ENCODE data around the gene RNGTT.

RNGTT gene

DNA sequence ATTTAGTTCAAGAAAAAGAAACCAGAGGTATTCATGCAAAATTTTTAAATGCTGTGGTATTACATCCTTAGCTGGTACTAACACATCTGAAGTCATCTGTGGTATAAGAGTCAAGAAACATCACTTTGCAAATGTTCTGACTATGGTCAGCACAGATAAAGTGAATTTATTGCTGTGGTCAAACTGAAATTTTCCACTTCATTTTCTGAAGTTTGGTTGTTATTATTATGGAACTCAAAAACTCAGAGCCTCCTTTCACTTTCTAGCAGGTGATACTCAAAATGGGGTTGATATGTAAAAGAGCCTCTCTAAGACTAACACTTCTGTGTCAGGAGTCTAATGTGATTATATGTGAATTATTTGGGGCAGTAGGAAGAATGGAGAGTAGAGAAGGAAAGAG, 257.8 kb downstream of the RNGTT start:
- TF ChIP-seq, protein P1, sequence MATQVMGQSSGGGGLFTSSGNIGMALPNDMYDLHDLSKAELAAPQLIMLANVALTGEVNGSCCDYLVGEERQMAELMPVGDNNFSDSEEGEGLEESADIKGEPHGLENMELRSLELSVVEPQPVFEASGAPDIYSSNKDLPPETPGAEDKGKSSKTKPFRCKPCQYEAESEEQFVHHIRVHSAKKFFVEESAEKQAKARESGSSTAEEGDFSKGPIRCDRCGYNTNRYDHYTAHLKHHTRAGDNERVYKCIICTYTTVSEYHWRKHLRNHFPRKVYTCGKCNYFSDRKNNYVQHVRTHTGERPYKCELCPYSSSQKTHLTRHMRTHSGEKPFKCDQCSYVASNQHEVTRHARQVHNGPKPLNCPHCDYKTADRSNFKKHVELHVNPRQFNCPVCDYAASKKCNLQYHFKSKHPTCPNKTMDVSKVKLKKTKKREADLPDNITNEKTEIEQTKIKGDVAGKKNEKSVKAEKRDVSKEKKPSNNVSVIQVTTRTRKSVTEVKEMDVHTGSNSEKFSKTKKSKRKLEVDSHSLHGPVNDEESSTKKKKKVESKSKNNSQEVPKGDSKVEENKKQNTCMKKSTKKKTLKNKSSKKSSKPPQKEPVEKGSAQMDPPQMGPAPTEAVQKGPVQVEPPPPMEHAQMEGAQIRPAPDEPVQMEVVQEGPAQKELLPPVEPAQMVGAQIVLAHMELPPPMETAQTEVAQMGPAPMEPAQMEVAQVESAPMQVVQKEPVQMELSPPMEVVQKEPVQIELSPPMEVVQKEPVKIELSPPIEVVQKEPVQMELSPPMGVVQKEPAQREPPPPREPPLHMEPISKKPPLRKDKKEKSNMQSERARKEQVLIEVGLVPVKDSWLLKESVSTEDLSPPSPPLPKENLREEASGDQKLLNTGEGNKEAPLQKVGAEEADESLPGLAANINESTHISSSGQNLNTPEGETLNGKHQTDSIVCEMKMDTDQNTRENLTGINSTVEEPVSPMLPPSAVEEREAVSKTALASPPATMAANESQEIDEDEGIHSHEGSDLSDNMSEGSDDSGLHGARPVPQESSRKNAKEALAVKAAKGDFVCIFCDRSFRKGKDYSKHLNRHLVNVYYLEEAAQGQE (IDR thresholded peaks at IDR 0.05; ENCODE audit: insufficient read depth in 1 of 2, low read depth in 2 of 2, low read length in 2 of 2): no peak
- TF ChIP-seq TAF1 (IDR thresholded peaks at IDR 0.05; ENCODE audit: borderline replicate concordance, insufficient read depth, low read length): no peak
- no peak for TF ChIP-seq POLR2AphosphoS5 (IDR thresholded peaks at IDR 0.05; ENCODE audit: low read depth, low read length)
- TF ChIP-seq SIN3A (IDR thresholded peaks at IDR 0.05; ENCODE audit: borderline replicate concordance, insufficient read depth, low read length): no peak
- TF ChIP-seq FOXP2 (optimal IDR thresholded peaks at IDR 0.05; ENCODE audit: borderline replicate concordance, extremely low read depth, extremely low read length, insufficient read depth): no peak

DNA sequence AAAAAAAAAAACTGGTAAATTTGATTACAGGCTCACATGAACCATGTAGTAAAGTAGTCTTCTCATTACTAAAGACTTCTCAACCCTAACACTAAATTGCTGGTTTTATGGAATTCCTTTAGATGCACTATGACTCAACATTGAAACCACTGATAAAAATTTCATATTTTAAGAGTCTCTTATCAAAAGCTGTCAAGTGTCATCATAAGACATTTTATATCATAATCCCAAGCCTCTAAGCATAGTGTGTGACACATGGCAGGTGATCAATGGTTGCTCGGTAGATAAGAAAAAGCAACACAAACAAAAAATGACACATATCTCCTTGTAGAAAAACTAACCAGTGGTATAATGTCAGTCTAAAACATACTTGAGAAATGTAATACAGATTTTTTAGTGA, 258.4 kb downstream of the RNGTT start:
- no peak for TF ChIP-seq SIN3A (IDR thresholded peaks at IDR 0.05; ENCODE audit: borderline replicate concordance, insufficient read depth, low read length)
- no peak for TF ChIP-seq TAF1 (IDR thresholded peaks at IDR 0.05; ENCODE audit: borderline replicate concordance, insufficient read depth, low read length)
- TF ChIP-seq, protein P1 (IDR thresholded peaks at IDR 0.05; ENCODE audit: insufficient read depth in 1 of 2, low read depth in 2 of 2, low read length in 2 of 2): no peak
- TF ChIP-seq FOXP2 (optimal IDR thresholded peaks at IDR 0.05; ENCODE audit: borderline replicate concordance, extremely low read depth, extremely low read length, insufficient read depth): no peak
- TF ChIP-seq POLR2AphosphoS5 (IDR thresholded peaks at IDR 0.05; ENCODE audit: low read depth, low read length): no peak

DNA sequence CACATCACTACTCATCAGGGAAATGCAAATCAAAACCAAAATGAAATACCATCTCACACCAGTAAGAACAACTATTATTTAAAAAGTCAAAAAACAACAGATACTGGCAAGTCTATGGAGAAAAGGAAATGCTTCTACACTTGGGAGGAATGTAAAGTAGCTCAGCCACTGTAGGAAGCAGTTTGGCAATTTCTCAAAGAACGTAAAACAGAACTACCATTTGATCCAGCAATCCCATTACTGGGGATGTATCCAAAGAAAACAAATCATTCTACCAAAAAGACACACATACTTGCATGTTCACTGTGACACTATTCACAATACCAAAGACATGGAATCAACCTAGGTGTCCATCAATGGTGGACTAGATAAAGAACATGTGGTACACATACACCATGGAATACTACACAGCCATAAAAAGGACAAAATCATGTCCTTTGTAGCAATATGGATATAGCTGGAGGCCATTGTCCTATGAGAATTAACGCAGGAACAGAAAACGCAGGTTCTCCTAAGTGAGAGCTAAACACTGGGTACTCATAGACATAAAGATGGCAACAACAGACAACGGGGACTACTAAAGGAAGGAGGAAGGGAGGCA, 260.4 kb downstream of the RNGTT start:
- TF ChIP-seq TAF1 (IDR thresholded peaks at IDR 0.05; ENCODE audit: borderline replicate concordance, insufficient read depth, low read length): no peak
- TF ChIP-seq POLR2AphosphoS5 (IDR thresholded peaks at IDR 0.05; ENCODE audit: low read depth, low read length): no peak
- TF ChIP-seq, protein P1 (IDR thresholded peaks at IDR 0.05; ENCODE audit: insufficient read depth in 1 of 2, low read depth in 2 of 2, low read length in 2 of 2): no peak
- no peak for TF ChIP-seq SIN3A (IDR thresholded peaks at IDR 0.05; ENCODE audit: borderline replicate concordance, insufficient read depth, low read length)
- no peak for TF ChIP-seq FOXP2 (optimal IDR thresholded peaks at IDR 0.05; ENCODE audit: borderline replicate concordance, extremely low read depth, extremely low read length, insufficient read depth)

DNA sequence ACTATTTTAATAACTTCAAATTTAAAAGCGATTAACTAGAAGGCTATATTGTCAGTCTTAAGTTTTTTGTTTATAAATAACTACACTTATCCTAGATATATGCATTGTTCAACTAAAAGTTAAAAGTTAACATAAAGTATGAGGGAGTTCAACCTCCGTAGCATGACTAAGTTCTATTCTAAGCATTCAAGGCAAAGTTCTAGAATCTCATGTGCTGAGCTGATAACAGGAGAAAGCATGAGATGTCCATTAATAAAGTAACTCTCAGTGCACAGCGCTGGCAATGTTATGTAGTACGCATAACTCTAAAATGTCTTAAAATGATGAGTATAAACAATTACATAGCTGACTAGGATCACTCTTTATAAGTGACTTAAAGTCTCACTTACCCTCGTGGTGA, 264.8 kb downstream of the RNGTT start:
- TF ChIP-seq FOXP2 (optimal IDR thresholded peaks at IDR 0.05; ENCODE audit: borderline replicate concordance, extremely low read depth, extremely low read length, insufficient read depth) (no peak), SIN3A (IDR thresholded peaks at IDR 0.05; ENCODE audit: borderline replicate concordance, insufficient read depth, low read length) (no peak), TAF1 (IDR thresholded peaks at IDR 0.05; ENCODE audit: borderline replicate concordance, insufficient read depth, low read length) (no peak), POLR2AphosphoS5 (IDR thresholded peaks at IDR 0.05; ENCODE audit: low read depth, low read length) (no peak)
- TF ChIP-seq, protein P1 (IDR thresholded peaks at IDR 0.05; ENCODE audit: insufficient read depth in 1 of 2, low read depth in 2 of 2, low read length in 2 of 2): no peak
